Spinal cord (tissue), 10 donors: ENCODE results near the gene CUX1. TPM values are rescaled to one million over a fixed set of nuclear protein-coding genes. Genes with fewer than 3 reads are reported as not detected.

Experiments
- DNase-seq, 6 donors: peaks; one replicate each; pipeline versions ENCODE4 v3.0.0 to v3.0.0-alpha.2; 2013 to 2015; ENCODE audit warnings: low spot score in 6 of 6, low read depth in 4 of 6
- H3K27ac ChIP-seq: one replicate; pipeline ENCODE4 v1.5.1; 2013; ENCODE audit warnings: low read depth, low read length, control low read depth
- H3K27me3 ChIP-seq: one replicate; pipeline ENCODE4 v1.6.1; 2013; ENCODE audit warnings: low read length; ENCODE audit not compliant: control insufficient read depth, insufficient read depth
- H3K36me3 ChIP-seq: one replicate; pipeline ENCODE4 v1.6.1; 2013; ENCODE audit warnings: low read length; ENCODE audit not compliant: control insufficient read depth, insufficient read depth
- H3K4me1 ChIP-seq: one replicate; pipeline ENCODE4 v1.6.1; 2013; ENCODE audit warnings: low read length; ENCODE audit not compliant: control insufficient read depth, insufficient read depth
- H3K4me3 ChIP-seq: one replicate; pipeline ENCODE4 v1.5.1; 2013; ENCODE audit warnings: low read depth, low read length, control low read depth
- H3K9me3 ChIP-seq: one replicate; pipeline ENCODE4 v1.6.1; 2013; ENCODE audit warnings: low read length; ENCODE audit not compliant: control insufficient read depth, insufficient read depth
- WGBS: methylation state at CpG from one replicate; pipeline ENCODE4 v1.1.5; 2013; ENCODE audit warnings: missing lambda C conversion rate; ENCODE audit not compliant: insufficient coverage; 5-methylcytosine and 5-hydroxymethylcytosine counted together
- polyA plus RNA-seq, 2 donors: library from polyadenylated mRNA; unstranded; fragments of 120-200 nt; gene quantifications; one replicate each; pipeline ENCODE4 v1.2.1, GENCODE V29; 2013; ENCODE audit not compliant: insufficient read length in 2 of 2
- total RNA-seq, 2 donors: library from RNA; depleted of rRNA in 1 of 2; stranded (reverse); fragments of 120-200 nt in 1 of 2; fragments of >200 nt in 1 of 2; gene quantifications; one replicate each; pipeline versions ENCODE4 v1.2.3 to v1.2.4, GENCODE V29; 2013 to 2014
- donor health status: healthy.

CUX1 gene
- total and polyA plus RNA-seq, 4 donors = 45.1 to 111 (median 76.1) TPM

DNA sequence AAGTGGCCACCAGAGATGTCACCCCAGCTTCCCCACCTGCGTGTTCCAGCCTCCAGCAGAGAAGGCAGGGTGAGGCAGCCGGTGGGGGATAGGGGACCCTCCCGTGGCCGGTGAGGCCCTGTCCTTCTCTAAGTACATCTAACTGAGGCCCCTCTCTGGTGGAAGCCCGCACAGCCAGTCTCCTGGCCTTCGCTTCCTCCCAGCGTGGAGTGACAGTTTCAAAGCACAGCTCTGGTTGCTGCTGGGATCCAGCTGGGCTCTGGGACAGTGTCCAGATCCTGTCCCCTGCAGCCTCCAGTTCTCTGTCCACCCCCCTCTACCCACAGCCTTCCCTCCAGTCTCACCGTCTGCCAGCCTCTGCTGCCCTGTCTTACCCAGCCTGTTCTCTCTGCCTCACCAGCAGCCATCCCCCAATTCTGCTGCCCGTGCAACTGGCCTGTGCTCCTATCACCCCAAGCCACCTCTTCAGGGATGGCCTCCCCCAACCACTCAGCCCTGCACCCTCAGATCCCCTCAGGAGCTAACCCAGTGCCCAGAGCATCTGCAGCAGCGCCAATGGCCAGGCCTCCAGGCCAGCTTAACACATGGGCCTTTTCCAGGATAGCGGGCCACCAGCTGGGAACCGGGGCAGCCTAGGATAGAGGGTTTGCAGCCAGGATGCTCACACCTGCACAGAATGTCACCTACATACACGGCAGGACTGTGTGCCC, 452.9 kb downstream of the CUX1 start:
- peak in 3 of 6 donors; percentile 35 to 81 (median 64) for DNase-seq
- 37% methylated on average over 13 of the region's 13 CpGs for WGBS
- Histone ChIP-seq H3K27ac (no peak overlapping the region), H3K4me1 (peaks cover 21% of the 10 kb centered on the region), H3K36me3 (peaks cover 23% of the 10 kb centered on the region), H3K4me3 (no peak overlapping the region), H3K9me3 (no peaks in the 10 kb centered on the region), H3K27me3 (no peaks in the 10 kb centered on the region)

DNA sequence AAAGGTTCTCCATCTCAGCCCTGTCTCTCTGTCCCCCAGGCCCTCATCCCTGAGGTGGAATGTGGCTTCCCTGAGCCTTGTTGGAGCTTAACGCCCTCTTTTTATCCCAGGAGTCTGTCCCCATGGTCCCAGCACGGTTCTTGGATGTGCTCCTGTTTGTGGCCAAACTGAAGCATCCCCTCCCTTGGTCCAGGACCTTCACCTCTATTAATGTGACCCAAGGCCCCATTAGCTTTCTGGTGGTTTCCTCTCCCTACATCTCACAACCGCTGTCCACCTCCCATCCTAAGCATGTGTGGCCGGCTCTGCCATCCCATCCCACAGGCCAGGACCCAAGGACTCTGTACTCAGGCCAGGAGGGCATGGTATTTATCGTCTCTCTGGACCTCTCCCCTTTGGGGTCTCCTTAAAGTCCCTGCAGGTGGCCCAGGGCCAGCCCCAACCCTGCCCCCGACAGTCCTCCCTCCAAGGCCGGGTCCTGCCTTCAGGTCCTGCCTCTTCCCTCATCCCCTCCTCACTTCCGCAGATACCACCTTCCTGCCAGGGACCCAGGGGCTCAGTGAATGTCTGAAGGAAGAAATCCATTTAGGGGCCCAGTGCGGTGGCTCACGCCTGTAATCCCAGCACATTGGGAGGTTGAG, 453.9 kb downstream of the CUX1 start:
- no peak overlapping the region for H3K27ac ChIP-seq
- no peak overlapping the region for H3K4me3 ChIP-seq
- H3K4me1 ChIP-seq = peaks cover 21% of the 10 kb centered on the region
- WGBS = 98% methylated on average over 7 of the region's 10 CpGs
- no peak for DNase-seq
- H3K27me3 ChIP-seq = no peaks in the 10 kb centered on the region
- peaks cover 24% of the 10 kb centered on the region for H3K36me3 ChIP-seq
- H3K9me3 ChIP-seq = no peaks in the 10 kb centered on the region

DNA sequence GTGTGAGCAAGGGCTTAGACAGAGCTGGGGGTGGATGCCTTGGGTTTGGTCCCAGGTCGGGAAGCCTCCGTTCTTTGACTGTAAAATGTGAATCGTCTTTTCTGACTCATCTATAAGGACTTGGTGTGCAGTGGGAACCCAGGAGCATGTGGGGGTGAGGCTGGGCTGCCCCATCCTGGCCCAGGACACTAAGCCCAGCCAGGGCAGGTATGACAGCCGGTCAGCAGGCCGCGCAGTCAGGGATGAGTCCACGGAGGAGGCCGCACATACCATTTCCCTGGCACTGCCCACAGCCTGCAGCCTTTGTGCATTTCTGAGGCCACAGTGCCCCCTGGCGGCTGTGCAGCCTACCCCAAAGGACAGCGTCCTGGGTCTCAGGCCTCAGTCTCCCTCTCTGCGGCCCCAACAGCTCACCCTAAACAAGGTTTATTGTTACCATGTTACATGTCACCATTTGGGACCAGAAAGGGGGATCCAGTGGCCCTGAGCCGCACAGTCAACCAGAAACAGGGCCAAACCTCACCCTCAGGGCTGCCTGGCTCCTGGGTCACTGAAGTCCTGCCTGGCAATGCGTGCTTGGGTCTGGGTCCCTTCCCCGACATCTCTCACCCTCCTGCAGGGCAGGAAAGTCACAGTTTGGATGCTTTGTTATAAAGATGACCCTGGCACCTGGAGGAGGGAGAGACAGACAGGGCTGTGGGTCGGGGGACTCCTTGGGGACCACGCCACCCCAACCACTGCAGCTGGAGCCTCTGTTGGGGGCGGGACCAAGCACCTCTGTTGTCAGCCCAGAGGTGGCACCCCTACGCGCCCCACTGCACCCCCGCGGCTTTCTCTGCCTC, 454.9 kb downstream of the CUX1 start:
- Histone ChIP-seq H3K4me1 (peaks cover 21% of the 10 kb centered on the region), H3K4me3 (no peak overlapping the region), H3K27ac (no peak overlapping the region), H3K27me3 (no peaks in the 10 kb centered on the region), H3K9me3 (no peaks in the 10 kb centered on the region), H3K36me3 (peaks cover 24% of the 10 kb centered on the region)
- WGBS = 42% methylated on average over 19 of the region's 21 CpGs
- peak in 5 of 6 donors; percentile 54 to 90 (median 58) for DNase-seq

DNA sequence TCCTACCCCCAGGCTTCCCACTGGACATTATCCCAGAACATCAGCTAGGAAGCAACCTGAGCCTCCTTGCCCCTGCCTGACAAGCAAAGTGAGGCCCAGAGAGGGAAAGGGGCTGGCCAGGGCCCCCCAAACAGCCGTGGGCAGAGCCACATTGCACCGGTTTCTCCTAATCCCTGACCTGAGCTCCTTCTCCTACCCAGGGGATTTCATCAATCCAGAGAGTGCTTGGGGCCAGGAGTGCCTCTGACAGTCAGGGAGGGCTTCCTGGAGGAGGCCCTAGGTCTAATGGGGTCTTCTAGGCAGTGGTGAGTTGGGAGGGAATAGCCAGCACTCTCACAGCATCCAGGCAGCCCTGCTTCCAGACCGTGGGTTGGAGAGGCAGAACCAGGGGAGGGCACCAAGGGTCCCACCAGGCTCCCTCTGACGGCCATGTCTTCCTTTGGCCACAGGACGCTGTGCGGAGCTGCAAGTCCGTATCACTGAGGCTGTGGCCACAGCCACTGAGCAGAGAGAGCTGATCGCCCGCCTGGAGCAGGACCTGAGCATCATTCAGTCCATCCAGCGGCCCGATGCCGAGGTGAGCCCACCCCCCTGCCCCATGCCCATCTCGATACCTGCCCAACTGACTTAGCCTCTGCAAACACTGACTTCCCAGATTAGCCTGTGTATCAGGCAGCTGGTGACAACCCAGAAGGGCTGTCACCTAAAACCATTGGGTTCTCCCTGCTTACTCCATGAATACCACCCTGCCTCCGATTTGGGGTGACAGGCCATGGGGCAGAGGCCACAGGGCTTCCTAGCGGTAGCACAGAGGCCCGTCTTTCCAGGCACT, 455.7 kb downstream of the CUX1 start:
- 90% methylated on average over 14 of the region's 16 CpGs for WGBS
- H3K4me1 ChIP-seq = peaks cover 21% of the 10 kb centered on the region
- H3K36me3 ChIP-seq = peaks cover 27% of the 10 kb centered on the region
- H3K4me3 ChIP-seq = no peak overlapping the region
- no peak for DNase-seq
- H3K27ac ChIP-seq = no peak overlapping the region
- H3K9me3 ChIP-seq = no peaks in the 10 kb centered on the region
- no peaks in the 10 kb centered on the region for H3K27me3 ChIP-seq

DNA sequence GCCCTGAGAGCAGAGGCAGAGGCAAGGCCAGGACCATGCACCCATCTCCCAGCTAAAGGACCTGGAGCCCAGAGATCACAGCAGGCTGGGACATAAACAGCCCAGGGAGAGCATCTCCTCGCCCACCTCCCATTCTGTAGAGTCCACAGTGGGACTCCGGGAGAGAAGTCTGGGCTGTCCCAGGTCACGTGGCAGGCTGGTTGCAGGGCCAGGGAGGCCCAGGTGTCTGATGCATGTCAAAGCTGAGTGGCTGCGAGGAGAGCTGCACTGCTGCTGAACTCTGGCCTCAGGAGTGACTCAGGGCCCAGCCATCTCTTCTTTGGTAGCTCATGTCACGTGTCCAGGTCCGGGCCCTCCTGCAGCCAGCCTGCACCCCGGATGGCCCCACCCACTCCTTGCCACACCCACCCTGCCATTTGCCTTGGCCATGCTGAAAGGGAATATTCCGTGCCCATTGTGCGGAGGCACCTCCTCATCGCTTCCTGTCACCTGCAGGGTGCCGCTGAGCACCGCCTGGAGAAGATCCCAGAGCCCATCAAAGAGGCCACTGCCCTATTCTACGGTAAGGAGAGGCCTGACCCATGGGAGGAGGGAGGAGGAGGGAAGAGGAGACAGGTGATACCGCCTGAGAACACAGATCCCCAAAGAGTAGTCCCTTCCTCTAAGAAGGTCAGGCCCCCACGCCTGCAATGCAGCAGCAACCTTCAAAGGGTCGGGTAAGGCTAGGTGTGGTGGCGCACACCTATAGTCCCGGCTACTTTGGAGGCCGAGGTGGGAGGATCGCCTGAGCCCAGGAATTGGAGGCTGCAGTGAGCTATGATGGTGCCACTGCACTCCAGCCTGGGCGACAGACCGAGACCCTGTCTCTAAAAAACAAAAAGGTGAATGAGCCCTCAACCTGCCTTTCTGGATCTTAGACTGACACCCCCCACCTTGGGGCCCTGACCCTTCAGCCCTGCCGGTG, 456.6 kb downstream of the CUX1 start:
- Histone ChIP-seq H3K4me3 (no peak overlapping the region), H3K36me3 (peaks cover 27% of the 10 kb centered on the region), H3K27me3 (no peaks in the 10 kb centered on the region), H3K4me1 (peaks cover 21% of the 10 kb centered on the region), H3K27ac (no peak overlapping the region), H3K9me3 (no peaks in the 10 kb centered on the region)
- WGBS = 76% methylated on average over 22 of the region's 23 CpGs
- DNase-seq = no peak

- no peaks in the 10 kb centered on the region for H3K27me3 ChIP-seq
- 94% methylated on average over 10 of the region's 10 CpGs for WGBS
- no peak overlapping the region for H3K4me3 ChIP-seq
- no peaks in the 10 kb centered on the region for H3K9me3 ChIP-seq
- H3K4me1 ChIP-seq = peaks cover 25% of the 10 kb centered on the region
- no peak overlapping the region for H3K27ac ChIP-seq
- peaks cover 31% of the 10 kb centered on the region for H3K36me3 ChIP-seq
- no peak for DNase-seq
Measured at GRCh38 chr7:102275123-102275703, 457.8 kb downstream of the CUX1 start.

DNA sequence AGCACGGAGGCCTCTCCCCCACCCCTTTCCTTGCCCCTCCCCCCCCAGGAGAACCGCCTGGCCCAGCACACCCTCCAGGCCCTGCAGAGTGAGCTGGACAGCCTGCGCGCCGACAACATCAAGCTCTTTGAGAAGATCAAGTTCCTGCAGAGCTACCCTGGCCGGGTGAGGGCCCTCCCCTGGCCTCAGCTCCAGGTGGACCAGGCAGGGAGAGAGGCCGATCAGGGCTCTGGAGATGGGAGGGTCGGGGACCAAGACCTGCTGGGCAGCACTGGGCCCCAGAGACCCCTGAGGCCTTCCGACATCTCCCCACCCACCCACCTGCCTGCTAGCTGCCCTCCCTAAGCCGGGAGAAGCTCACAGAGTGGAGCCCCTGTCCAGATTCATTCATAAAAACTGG, 460.5 kb downstream of the CUX1 start:
- DNase-seq = no peak
- peaks cover 37% of the 10 kb centered on the region for H3K36me3 ChIP-seq
- no peak overlapping the region for H3K4me3 ChIP-seq
- WGBS = 97% methylated on average over 5 of the region's 10 CpGs
- peaks cover 10% of the 10 kb centered on the region for H3K4me1 ChIP-seq
- H3K27ac ChIP-seq = no peak overlapping the region
- H3K9me3 ChIP-seq = no peaks in the 10 kb centered on the region
- H3K27me3 ChIP-seq = no peaks in the 10 kb centered on the region

GRCh38 chr7:102279537-102280400, 462.3 kb downstream of the CUX1 start:
- DNase-seq = peak in 5 of 6 donors; percentile 52 to 91 (median 57)
- Histone ChIP-seq H3K27ac (no peak overlapping the region), H3K36me3 (peaks cover 23% of the 10 kb centered on the region), H3K4me1 (peaks cover 14% of the 10 kb centered on the region), H3K4me3 (no peak overlapping the region), H3K27me3 (no peaks in the 10 kb centered on the region), H3K9me3 (no peaks in the 10 kb centered on the region)
- WGBS = 44% methylated on average over 15 of the region's 23 CpGs
